Kidney (tissue), 14 donors: ENCODE results near the gene PRXL2B. TPM values are rescaled to one million over a fixed set of nuclear protein-coding genes. Genes with fewer than 3 reads are reported as not detected.

Experiments used
- DNase-seq, 5 donors: peaks; one replicate each; pipeline ENCODE4 v3.0.0-alpha.2; 2013 to 2020
- FAIRE-seq: peaks from 2 replicates; lab custom pipeline; 2012; peaks lifted over from hg19 to GRCh38; lab: Jason Lieb, UNC
- H3K27ac ChIP-seq, 2 donors: one replicate each; pipeline ENCODE4 v1.7.0; 2013; ENCODE audit warnings: low read depth in 2 of 2, low read length in 2 of 2, inconsistent platforms in 1 of 2
- H3K27me3 ChIP-seq: one replicate; pipeline ENCODE4 v1.7.1; 2013; ENCODE audit warnings: low read length, inconsistent platforms; ENCODE audit not compliant: control insufficient read depth, insufficient read depth
- H3K36me3 ChIP-seq, 3 donors: one replicate each; pipeline versions ENCODE4 v1.7.0 to v1.7.1; 2013; ENCODE audit warnings: low read length in 3 of 3, control low read depth in 1 of 3, inconsistent platforms in 1 of 3; ENCODE audit not compliant: insufficient read depth in 3 of 3, control insufficient read depth in 2 of 3
- H3K4me1 ChIP-seq, 3 donors: one replicate each; pipeline versions ENCODE4 v1.7.0 to v1.7.1; 2013; ENCODE audit warnings: low read length in 3 of 3, inconsistent platforms in 1 of 3, low read depth in 1 of 3; ENCODE audit not compliant: control insufficient read depth in 2 of 3, insufficient read depth in 2 of 3
- H3K4me3 ChIP-seq, 3 donors: one replicate each; pipeline versions ENCODE4 v1.7.0 to v1.8.1; 2013; ENCODE audit warnings: low read length in 3 of 3, control low read depth in 1 of 3, inconsistent platforms in 1 of 3
- H3K9ac ChIP-seq, 3 donors: one replicate each; pipeline versions ENCODE4 v1.7.0 to v1.7.1; 2013; ENCODE audit warnings: low read length in 3 of 3, control low read depth in 1 of 3, inconsistent platforms in 1 of 3
- H3K9me3 ChIP-seq, 3 donors: one replicate each; pipeline versions ENCODE4 v1.7.0 to v1.7.1; 2013; ENCODE audit warnings: low read length in 3 of 3, control low read depth in 1 of 3, inconsistent platforms in 1 of 3; ENCODE audit not compliant: control insufficient read depth in 2 of 3, insufficient read depth in 1 of 3
- intact Hi-C: fragments of 100-400 bp; cut with DNase I; formaldehyde crosslinking; loops from one replicate; pipeline ENCODE4 v1.11.1; 2022
- polyA plus RNA-seq: library from polyadenylated mRNA; stranded (reverse); fragments of 350-450 nt; fragmentation: Illumina TruSeq; extraction: RNeasy Lipid Tissue Mini Kit (QIAGEN cat#74804); gene quantifications from one replicate; pipeline ENCODE4 v1.2.3, GENCODE V29; 2014; ENCODE audit warnings: low read depth, low replicate concordance; ENCODE audit not compliant: insufficient read depth
- total RNA-seq: library from RNA; stranded (reverse); fragmentation: NEBNext Ultra II Directional; extraction: Animal tissue kit (Norgen Biotek cat#: 25700); gene quantifications from one replicate; pipeline ENCODE4 v1.2.1, GENCODE V29; 2021
- TF ChIP-seq, protein P1 (sequence below): IDR thresholded peaks from 3 replicates; pipeline ENCODE4 v1.5.1; 2012; ENCODE audit warnings: mild to moderate bottlenecking, moderate library complexity, borderline replicate concordance; ENCODE audit not compliant: insufficient read depth; ENCODE audit errors: extremely low read depth
- donor health status: control.
- donor health status: control.
- donor health status: control.
- donor health status: control.
- donor health status: control.
- donor health status: DM: yes; HTN: yes; CAD: no.
- donor health status: Normal renal cell carcinoma (clear cell type).

Gene PRXL2B
- total and polyA plus RNA-seq, 2 donors from 2014 or later = 25.6 to 39.5 TPM

DNA sequence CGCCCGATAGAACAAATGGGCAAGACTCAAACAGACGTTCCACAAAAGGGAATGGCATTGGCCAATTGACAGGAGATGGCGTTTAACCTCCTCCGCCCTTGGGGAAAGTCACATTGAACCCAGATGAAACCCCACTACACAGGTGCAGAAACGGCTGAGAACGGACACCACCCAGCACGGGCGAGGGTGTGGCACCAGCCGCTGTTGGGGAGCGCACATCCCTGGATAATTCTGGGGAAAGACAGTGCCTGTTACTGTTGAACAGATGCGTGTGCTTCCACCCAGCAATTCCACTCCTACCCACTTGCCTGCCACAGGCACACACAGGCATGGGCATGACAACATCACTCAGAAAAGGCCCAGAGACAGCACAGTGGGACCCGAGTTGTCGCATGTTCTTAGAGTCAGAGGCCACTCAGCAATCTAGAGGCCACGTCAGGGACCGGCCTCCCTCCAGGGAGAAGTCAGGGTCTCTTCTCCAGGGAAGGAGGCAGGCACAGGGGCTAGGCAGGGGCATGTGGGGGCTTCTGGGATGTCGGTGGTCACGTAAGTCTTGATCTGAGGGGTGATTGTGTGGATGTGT lies 15.2 kb downstream of the PRXL2B start:
- TF ChIP-seq, protein P1, sequence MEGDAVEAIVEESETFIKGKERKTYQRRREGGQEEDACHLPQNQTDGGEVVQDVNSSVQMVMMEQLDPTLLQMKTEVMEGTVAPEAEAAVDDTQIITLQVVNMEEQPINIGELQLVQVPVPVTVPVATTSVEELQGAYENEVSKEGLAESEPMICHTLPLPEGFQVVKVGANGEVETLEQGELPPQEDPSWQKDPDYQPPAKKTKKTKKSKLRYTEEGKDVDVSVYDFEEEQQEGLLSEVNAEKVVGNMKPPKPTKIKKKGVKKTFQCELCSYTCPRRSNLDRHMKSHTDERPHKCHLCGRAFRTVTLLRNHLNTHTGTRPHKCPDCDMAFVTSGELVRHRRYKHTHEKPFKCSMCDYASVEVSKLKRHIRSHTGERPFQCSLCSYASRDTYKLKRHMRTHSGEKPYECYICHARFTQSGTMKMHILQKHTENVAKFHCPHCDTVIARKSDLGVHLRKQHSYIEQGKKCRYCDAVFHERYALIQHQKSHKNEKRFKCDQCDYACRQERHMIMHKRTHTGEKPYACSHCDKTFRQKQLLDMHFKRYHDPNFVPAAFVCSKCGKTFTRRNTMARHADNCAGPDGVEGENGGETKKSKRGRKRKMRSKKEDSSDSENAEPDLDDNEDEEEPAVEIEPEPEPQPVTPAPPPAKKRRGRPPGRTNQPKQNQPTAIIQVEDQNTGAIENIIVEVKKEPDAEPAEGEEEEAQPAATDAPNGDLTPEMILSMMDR = no peak
- H3K27ac ChIP-seq = no peak overlapping the region
- no peaks in the 10 kb centered on the region for H3K36me3 ChIP-seq
- H3K9me3 ChIP-seq = no peaks in the 10 kb centered on the region
- H3K4me1 ChIP-seq = no peaks in the 10 kb centered on the region
- DNase-seq (no peak), FAIRE-seq (no peak)
- no peak overlapping the region for H3K4me3 ChIP-seq
- H3K27me3 ChIP-seq = no peaks in the 10 kb centered on the region
- intact Hi-C loops = no loop called here
- H3K9ac ChIP-seq = no peak overlapping the region

DNA sequence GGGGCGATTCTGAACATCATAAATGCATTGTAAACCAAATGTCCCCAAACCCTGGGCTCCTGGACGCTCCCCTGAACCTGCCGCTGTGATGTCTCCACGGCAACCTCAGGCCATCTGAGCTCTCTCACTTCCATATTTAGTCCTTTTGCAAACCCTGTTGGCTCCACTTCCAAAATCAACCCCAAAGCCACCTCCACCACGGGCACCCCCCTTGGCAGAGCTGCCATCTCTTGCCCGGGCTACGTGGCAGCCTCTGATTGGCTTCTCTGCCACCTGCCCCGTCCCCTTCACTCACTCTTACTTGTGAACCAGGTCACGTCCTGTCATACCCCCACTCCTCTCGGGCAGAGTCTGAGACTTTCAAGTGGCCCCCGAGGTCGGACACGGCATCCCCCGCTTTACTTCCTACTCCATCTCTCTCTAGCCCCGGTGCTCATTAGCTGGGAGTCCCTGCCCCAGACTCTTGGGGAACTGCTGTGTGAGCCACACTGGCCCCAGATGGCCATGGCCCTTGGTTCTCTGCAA lies 15.8 kb downstream of the PRXL2B start:
- Histone ChIP-seq H3K27ac (no peak overlapping the region), H3K9me3 (no peaks in the 10 kb centered on the region), H3K9ac (no peak overlapping the region), H3K27me3 (no peaks in the 10 kb centered on the region), H3K4me1 (no peaks in the 10 kb centered on the region), H3K4me3 (no peak overlapping the region), H3K36me3 (no peaks in the 10 kb centered on the region)
- no peak for FAIRE-seq
- intact Hi-C loops = no loop called here
- TF ChIP-seq, protein P1 = no peak
- peak in 3 of 5 donors; percentile 3 to 54 (median 22) for DNase-seq

DNA sequence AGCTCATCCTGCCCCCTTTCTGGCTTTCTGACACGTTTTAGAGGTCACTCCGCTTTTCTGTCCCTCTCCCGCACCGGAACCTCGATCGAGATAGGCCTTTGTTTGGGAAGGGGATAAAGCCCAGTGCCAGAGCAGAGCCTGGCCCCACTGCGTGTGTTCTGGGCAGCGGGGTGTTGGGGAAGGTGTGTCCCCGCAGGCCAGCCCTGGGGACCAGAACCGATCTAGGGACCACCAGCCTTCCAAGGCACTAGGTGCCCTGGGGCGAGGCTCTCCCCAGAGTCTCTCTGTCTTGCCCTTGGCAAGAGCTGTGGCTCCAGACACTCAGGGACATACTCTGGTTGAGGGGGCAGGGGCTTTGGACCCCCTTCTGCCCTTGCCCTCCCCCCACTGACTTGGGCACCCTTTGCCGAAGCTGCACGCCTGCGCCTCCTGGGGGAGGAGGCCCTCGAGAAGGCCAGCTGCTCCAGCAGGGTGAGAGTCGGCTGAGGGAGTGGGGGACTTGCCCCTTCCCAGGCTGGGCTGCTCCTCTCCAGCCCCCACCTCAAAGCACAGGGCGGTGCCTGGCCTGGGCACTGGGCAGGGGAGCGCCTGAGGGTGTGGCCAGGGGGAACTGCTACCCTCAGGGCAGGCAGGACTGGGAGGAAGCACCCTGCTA lies 16.4 kb downstream of the PRXL2B start:
- intact Hi-C loops = no loop called here
- H3K9me3 ChIP-seq = no peaks in the 10 kb centered on the region
- FAIRE-seq (no peak), DNase-seq (peak in 2 of 5 donors; percentile 7 to 53)
- TF ChIP-seq, protein P1 = no peak
- H3K4me3 ChIP-seq = no peak overlapping the region
- no peaks in the 10 kb centered on the region for H3K27me3 ChIP-seq
- no peak overlapping the region for H3K9ac ChIP-seq
- H3K36me3 ChIP-seq = no peaks in the 10 kb centered on the region
- no peaks in the 10 kb centered on the region for H3K4me1 ChIP-seq
- H3K27ac ChIP-seq = no peak overlapping the region
